SJCRH30 (cell line): ENCODE results near the gene FPGS. TPM values are rescaled to one million over a fixed set of nuclear protein-coding genes. Genes with fewer than 3 reads are reported as not detected.
A peak's percentile ranks its signal among the peaks of the same experiment; 100 is the strongest.
"Not testable (repeated sequence)": the region's sequence is repeated elsewhere in the genome, so short reads cannot be mapped to it uniquely, and the experiment has no call there.

ENCODE experiments used
- DNase-seq, 2 experiments: peaks; one replicate each; pipeline ENCODE4 v3.0.0-alpha.2; 2015 to 2020
- H3K27ac ChIP-seq: fragments of 250-450 bp; sonication (Bioruptor Pico); 2 replicates; pipeline ENCODE4 v1.5.1; 2020; ENCODE audit warnings: mild to moderate bottlenecking, moderate library complexity
- H3K27me3 ChIP-seq: fragments of 250-450 bp; sonication (Bioruptor Pico); 2 replicates; pipeline ENCODE4 v1.5.1; 2020; ENCODE audit warnings: mild to moderate bottlenecking, moderate library complexity
- H3K36me3 ChIP-seq: fragments of 250-450 bp; sonication (Bioruptor Pico); 2 replicates; pipeline ENCODE4 v1.5.1; 2020; ENCODE audit warnings: mild to moderate bottlenecking, moderate library complexity
- H3K4me1 ChIP-seq: fragments of 250-450 bp; sonication (Bioruptor Pico); 2 replicates; pipeline ENCODE4 v1.5.1; 2020; ENCODE audit warnings: mild to moderate bottlenecking, moderate library complexity
- H3K4me3 ChIP-seq: fragments of 250-450 bp; sonication (Bioruptor Pico); 2 replicates; pipeline ENCODE4 v1.5.1; 2020; ENCODE audit warnings: mild to moderate bottlenecking, moderate library complexity
- H3K9me3 ChIP-seq: fragments of 250-450 bp; sonication (Bioruptor Pico); replicated peaks from 2 replicates; pipeline ENCODE4 v1.5.1; 2020; ENCODE audit warnings: mild to moderate bottlenecking, moderate library complexity
- total RNA-seq: library from RNA; depleted of rRNA; stranded (reverse); fragments of >200 nt; shearing (Covaris generic); gene quantifications from 2 replicates; pipeline ENCODE4 v1.2.3, GENCODE V29; 2014; rRNA removed

The FPGS gene
- 32.0 and 39.4 TPM in 2 replicates for total RNA-seq

GRCh38 chr9:127802576-127803443 lies at the start of gene FPGS:
Gene FPGS, plus strand, starts transcription at chr9:127802882. Its CDS starts 43 bp downstream, at chr9:127802925.
- peak within 1 kb of the TSS; percentile 89 for H3K4me3 ChIP-seq
- H3K36me3 ChIP-seq = no peaks in the 10 kb centered on the region
- DNase-seq = peak; percentile 95
- no peaks in the 10 kb centered on the region for H3K9me3 ChIP-seq
- no peaks in the 10 kb centered on the region for H3K27me3 ChIP-seq
- H3K27ac ChIP-seq = peak within 1 kb of the TSS; percentile 68
- peaks cover 12% of the 10 kb centered on the region for H3K4me1 ChIP-seq

GRCh38 chr9:127753148-127753547 lies 49.5 kb upstream of the FPGS start:
- Histone ChIP-seq H3K9me3 (no peaks in the 10 kb centered on the region), H3K4me1 (no peaks in the 10 kb centered on the region), H3K27ac (no peak overlapping the region), H3K36me3 (no peaks in the 10 kb centered on the region), H3K4me3 (no peak overlapping the region), H3K27me3 (peaks cover 18% of the 10 kb centered on the region)
- DNase-seq = no peak

GRCh38 chr9:127753622-127754021 lies 49.1 kb upstream of the FPGS start:
- no peak overlapping the region for H3K27ac ChIP-seq
- no peaks in the 10 kb centered on the region for H3K36me3 ChIP-seq
- DNase-seq = no peak
- H3K4me1 ChIP-seq = no peaks in the 10 kb centered on the region
- peaks cover 18% of the 10 kb centered on the region for H3K27me3 ChIP-seq
- no peaks in the 10 kb centered on the region for H3K9me3 ChIP-seq
- no peak overlapping the region for H3K4me3 ChIP-seq

GRCh38 chr9:127754099-127755060 lies 48.3 kb upstream of the FPGS start:
- peak overlapping the region; percentile 30 for H3K4me3 ChIP-seq
- no peak overlapping the region for H3K27ac ChIP-seq
- H3K4me1 ChIP-seq = no peaks in the 10 kb centered on the region
- no peaks in the 10 kb centered on the region for H3K9me3 ChIP-seq
- peaks cover 18% of the 10 kb centered on the region for H3K27me3 ChIP-seq
- no peak for DNase-seq
- H3K36me3 ChIP-seq = no peaks in the 10 kb centered on the region

- H3K4me1 ChIP-seq = no peaks in the 10 kb centered on the region
- no peak overlapping the region for H3K4me3 ChIP-seq
- no peaks in the 10 kb centered on the region for H3K9me3 ChIP-seq
- DNase-seq = no peak
- no peak overlapping the region for H3K27ac ChIP-seq
- H3K36me3 ChIP-seq = no peaks in the 10 kb centered on the region
- H3K27me3 ChIP-seq = peaks cover 18% of the 10 kb centered on the region
These were observed 47.3 kb upstream of the FPGS start for GRCh38 chr9:127755061-127756060.

GRCh38 chr9:127756233-127756632 lies 46.4 kb upstream of the FPGS start:
- Histone ChIP-seq H3K36me3 (no peaks in the 10 kb centered on the region), H3K27ac (no peak overlapping the region), H3K4me1 (no peaks in the 10 kb centered on the region), H3K27me3 (peaks cover 18% of the 10 kb centered on the region), H3K4me3 (no peak overlapping the region), H3K9me3 (no peaks in the 10 kb centered on the region)
- DNase-seq = no peak

GRCh38 chr9:127756776-127757175 lies 45.9 kb upstream of the FPGS start:
- not testable (repeated sequence) for H3K4me1 ChIP-seq, H3K4me3 ChIP-seq, H3K27ac ChIP-seq, H3K9me3 ChIP-seq, H3K36me3 ChIP-seq, DNase-seq
- H3K27me3 ChIP-seq = peaks cover 18% of the 10 kb centered on the region

- no peak for DNase-seq
- H3K27ac ChIP-seq = no peak overlapping the region
- H3K4me1 ChIP-seq = no peaks in the 10 kb centered on the region
- H3K27me3 ChIP-seq = peaks cover 17% of the 10 kb centered on the region
- H3K36me3 ChIP-seq = no peaks in the 10 kb centered on the region
- H3K4me3 ChIP-seq = no peak overlapping the region
- H3K9me3 ChIP-seq = no peaks in the 10 kb centered on the region
These were observed 43.8 kb upstream of the FPGS start for GRCh38 chr9:127758843-127759242.

- Histone ChIP-seq H3K4me3 (no peak overlapping the region), H3K27ac (no peak overlapping the region), H3K36me3 (no peaks in the 10 kb centered on the region), H3K4me1 (no peaks in the 10 kb centered on the region), H3K9me3 (no peaks in the 10 kb centered on the region), H3K27me3 (peaks cover 3% of the 10 kb centered on the region; the same call in 1 of the 2 replicates)
- DNase-seq = no peak
These were observed 41.6 kb upstream of the FPGS start for GRCh38 chr9:127761061-127761460.

- no peaks in the 10 kb centered on the region for H3K4me1 ChIP-seq
- peaks cover 3% of the 10 kb centered on the region; the same call in 1 of the 2 replicates for H3K27me3 ChIP-seq
These were observed 41.2 kb upstream of the FPGS start for GRCh38 chr9:127761491-127761956.

GRCh38 chr9:127762111-127762676 lies 40.5 kb upstream of the FPGS start:
- no peak for DNase-seq
- Histone ChIP-seq H3K27me3 (peaks cover 3% of the 10 kb centered on the region; the same call in 1 of the 2 replicates), H3K9me3 (no peaks in the 10 kb centered on the region), H3K4me3 (no peak overlapping the region), H3K36me3 (no peaks in the 10 kb centered on the region), H3K4me1 (peaks cover 3% of the 10 kb centered on the region), H3K27ac (no peak overlapping the region)

More at GRCh38 chr9:127761491-127761956, 41.2 kb upstream of the FPGS start:
- Histone ChIP-seq H3K27ac (no peak overlapping the region), H3K36me3 (no peaks in the 10 kb centered on the region), H3K9me3 (no peaks in the 10 kb centered on the region), H3K4me3 (no peak overlapping the region)
- no peak for DNase-seq

- no peaks in the 10 kb centered on the region for H3K9me3 ChIP-seq
- DNase-seq = peak in 1 of 2 experiments; percentile 68
- H3K27ac ChIP-seq = no peak overlapping the region
These were observed 38.7 kb upstream of the FPGS start for GRCh38 chr9:127763918-127764384.

GRCh38 chr9:127765418-127765817 lies 37.3 kb upstream of the FPGS start:
- no peaks in the 10 kb centered on the region for H3K36me3 ChIP-seq
- no peaks in the 10 kb centered on the region for H3K9me3 ChIP-seq
- peaks cover 3% of the 10 kb centered on the region; the same call in 1 of the 2 replicates for H3K27me3 ChIP-seq
- DNase-seq = no peak
- H3K4me3 ChIP-seq = no peak overlapping the region
- H3K4me1 ChIP-seq = peaks cover 19% of the 10 kb centered on the region
- H3K27ac ChIP-seq = no peak overlapping the region

More at GRCh38 chr9:127763918-127764384, 38.7 kb upstream of the FPGS start:
- Histone ChIP-seq H3K36me3 (no peaks in the 10 kb centered on the region), H3K27me3 (peaks cover 3% of the 10 kb centered on the region; the same call in 1 of the 2 replicates), H3K4me3 (no peak overlapping the region), H3K4me1 (peaks cover 16% of the 10 kb centered on the region)
